HG02870 (cell line): ENCODE data around the gene APBA2.
"Not testable (repeated sequence)": the region's sequence is repeated elsewhere in the genome, so short reads cannot be mapped to it uniquely, and the experiment has no call there.

ENCODE experiments used
- ATAC-seq: cut with Tn5 transposase; IDR thresholded peaks from one replicate; pipeline ENCODE4 v1.9.1; 2021; ENCODE audit warnings: mild to moderate bottlenecking, moderate library complexity; ENCODE audit not compliant: unreplicated experiment

Gene APBA2

DNA sequence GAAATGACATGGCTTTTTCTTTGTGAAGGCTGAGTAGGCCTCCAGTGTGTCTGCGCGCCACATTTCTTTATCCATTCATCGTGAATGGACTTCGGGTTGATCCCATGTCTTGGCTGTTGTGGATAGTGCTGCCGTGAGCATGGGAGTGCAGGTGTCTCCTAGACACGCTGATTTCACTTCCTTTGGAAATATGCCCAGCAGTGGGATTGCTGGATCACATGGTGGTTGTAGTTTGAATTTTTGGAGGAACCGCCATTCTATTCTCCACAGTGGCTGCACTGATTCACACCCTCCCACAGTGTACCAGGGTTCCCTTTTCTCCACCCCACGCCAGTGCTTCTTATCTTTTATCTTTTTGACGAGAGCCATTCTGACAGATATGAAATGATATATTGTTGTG, 212.2 kb downstream of the APBA2 start:
- ATAC-seq, result no peak

DNA sequence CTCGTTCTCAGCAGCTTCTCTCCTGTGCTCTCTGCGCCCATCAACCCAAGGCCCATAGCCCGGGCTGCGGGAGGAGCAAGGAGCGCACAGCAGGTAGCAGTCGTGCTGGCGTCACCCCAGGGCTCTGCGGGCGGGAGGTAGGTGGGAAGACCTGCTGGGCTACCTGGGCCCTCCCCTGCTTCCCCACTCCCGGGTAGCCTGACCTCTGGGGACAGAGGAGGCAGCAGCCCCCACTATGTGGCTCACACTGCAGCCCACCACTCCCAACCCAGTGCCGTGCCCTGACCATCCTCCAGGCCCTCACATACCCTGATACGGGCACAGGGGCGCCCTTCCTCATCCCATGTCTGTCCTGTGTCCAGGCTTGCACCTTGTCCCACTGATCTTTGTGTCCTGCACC, 212.9 kb downstream of the APBA2 start:
- ATAC-seq, result no peak

DNA sequence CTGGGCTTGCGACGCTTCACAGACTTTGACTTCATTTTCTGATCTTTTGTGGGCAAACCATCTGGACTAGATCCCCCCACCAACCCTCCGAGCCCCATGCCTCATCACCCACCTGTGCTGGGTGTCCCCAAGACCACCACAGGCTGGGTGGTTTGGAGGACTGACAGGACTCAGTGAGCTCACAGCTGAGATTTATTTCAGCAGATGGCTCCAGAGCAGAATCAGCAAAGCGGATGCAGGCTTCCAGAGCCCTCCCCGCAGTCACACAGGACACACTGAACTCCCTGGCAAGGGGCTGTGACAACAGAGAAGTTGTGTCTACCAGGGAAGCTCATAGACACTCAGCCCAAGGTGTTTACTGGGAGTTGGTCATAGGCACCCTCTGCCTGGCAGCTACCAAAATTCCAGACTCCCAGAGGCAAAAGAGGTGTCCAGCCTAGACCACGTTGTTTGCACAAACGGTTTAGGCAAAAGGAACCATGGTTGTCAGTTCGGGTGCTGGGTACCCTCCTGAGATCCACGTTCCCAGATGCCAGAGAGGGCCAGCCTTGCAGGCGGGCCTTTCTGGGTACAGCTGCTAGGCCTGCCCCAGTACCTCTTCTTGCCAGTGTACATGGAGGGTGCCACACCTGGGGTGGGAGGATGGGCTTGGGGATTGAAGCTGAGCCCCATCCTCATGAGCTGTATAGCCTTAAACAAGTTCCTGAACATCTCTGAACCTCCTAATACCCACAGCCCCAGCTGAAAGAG, 213.5 kb downstream of the APBA2 start:
- ATAC-seq, result no peak

DNA sequence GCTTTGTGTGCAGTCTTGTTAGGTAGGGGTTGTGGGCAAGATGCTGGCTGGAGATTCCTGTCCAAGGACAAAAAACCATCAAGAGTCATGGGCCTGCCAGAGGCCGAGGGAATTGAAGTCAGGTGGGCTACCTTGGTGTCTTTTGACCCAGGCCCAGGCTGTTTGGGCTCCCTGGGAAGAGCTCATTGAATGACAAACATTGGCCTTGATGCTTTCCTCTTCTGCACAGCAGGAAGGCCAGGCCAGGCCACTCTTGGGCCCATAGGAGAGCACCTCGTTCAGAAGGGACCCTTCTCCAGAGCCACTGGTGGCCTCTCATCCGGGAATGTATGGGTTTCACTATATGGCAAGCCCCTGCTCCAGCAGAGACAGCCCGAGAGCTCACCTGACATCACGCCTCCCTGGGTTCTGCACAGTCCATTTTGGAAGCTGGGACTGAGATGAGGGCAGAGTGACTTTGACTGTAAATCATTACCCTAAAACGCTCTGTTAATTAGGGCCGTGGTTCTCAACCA, 214.8 kb downstream of the APBA2 start:
- ATAC-seq, result no peak

DNA sequence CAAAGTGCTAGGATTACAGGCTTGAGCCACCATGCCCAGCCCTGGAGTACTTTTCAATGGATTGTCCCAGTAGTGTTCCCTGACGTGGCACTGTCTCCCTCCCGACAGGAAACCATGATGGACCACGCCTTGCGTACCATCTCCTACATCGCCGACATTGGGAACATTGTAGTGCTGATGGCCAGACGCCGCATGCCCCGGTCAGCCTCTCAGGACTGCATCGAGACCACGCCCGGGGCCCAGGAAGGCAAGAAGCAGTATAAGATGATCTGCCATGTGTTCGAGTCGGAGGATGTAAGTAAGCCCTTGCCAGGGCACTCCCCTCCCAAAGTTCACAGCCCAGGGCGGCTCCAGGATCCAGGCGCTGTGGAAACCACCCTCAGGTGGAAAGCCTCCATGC, 215.7 kb downstream of the APBA2 start:
- ATAC-seq, result no peak

DNA sequence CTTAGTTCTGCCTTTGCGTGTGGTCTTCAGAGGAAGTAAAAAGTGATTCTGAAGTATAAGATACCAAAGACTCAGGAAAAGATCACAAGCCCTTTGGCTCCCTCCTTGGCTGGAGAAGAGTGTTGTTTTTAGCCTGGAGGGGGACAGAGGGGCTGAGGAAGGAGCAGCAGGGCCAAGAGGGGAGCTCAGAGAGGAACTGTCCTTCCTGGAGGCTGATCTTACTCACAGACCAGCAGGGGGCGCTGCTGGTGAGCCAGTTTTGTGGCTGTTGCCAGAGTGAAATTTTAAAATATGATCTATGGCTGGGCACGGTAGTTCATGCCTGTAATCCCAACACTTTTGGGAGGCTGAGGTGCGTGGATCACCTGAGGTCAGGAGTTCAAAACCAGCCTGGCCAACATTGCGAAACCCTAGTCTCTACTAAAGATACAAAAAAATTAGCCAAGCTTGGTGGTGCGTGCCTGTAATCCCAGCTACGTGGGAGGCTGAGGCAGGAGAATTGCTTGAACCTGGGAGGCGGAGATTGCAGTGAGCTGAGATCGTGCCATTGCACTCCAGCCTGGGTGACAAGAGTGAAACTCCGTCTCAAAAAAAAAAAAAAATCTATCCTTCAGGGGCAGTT, 216.5 kb downstream of the APBA2 start:
- ATAC-seq, result not testable (repeated sequence)

DNA sequence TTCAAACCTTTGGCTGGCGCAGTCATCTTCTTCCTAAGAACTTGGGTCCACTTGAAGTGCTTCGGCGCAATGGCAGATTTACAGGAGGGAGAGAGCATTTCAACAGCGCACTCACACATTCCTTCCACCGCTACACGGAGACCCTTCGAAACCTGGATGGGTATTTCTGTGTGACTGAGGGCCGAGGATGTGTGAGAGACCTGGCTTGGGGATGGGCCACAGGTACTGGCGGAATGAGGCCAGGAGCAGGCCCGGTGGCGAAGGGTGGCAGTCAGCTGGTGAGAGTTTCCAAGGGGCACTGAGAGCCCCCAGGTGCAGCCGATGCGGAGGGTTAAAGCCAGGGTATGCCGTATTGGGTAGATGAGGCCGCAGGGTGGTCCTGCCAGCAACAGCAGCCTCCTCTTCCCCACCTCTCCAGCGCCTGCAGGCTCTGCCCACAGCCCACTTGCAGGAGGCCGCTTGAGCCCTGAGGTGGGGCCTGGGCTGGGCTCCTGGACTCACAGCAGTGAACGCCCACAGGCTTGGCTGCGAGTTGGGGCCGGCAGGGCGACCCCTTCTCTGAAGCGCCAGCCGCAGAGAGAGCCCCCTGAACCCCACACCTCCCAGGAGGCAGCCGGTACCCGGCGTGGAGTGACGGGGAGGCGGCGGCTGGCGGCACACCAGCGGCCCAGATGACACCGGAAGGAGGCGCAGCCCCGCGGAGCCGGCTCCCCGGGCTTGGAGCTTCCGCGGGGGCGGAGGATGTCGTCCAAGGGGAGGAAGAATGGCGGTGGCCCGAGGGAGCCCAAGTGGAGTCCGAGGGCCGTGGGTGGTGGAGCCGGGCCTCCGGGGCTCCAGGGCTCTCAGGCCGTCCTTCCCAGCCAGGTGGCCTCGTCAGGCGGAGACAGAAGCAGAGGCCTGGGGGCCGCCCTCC, 217.4 kb downstream of the APBA2 start:
- no peak for ATAC-seq

DNA sequence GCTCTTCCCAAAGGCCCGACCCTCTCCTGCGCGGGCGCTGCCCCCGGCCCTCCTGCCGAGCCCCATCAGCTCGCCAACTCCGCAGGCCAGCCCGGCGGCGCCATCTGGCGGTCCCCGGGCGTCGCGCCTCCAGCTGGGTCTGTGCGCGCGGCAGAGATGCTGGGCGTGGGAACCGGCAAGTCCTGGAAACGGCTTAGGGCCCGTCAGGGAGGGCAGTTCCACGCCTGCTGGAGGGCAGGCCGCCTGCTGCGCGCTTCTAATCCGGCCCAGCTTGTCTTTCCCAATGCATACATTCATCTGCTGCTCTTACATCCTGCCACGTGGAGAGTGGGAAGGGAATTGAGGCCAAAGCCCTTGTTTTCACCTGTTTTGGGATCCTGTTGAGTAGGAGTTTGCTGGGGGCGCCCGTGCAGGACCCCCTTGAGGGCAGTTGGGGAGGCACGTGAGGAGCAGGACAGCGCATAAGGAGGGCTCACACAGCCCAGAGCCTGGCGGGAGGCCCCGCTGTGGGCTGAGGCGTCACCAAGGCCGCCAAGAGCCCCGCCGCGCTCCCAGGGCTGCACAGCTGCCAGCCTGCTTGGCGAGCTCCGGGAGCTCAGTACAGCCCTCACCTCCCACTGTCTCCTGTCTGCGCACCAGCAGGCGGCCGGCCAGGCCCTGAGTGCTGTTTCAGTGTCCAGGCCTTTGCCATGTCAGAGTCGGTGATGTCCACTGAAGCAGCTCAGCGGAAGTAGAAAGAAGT, 218.2 kb downstream of the APBA2 start:
- ATAC-seq, result no peak

DNA sequence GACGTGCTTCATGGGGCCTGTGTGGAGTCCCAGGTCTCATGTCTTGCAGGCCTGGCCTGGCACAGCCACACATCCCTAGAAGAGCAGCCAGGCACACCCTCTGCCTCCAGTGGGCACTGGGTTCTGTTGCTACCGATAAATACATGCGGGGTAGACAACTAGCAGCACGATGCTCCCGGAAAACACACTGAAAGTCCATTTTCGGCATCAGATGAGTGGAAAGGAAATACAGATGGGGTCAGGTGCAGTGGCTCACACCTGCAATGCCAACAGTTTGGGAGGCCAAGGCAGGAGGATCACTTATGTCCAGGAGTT, 218.7 kb downstream of the APBA2 start:
- no peak for ATAC-seq

DNA sequence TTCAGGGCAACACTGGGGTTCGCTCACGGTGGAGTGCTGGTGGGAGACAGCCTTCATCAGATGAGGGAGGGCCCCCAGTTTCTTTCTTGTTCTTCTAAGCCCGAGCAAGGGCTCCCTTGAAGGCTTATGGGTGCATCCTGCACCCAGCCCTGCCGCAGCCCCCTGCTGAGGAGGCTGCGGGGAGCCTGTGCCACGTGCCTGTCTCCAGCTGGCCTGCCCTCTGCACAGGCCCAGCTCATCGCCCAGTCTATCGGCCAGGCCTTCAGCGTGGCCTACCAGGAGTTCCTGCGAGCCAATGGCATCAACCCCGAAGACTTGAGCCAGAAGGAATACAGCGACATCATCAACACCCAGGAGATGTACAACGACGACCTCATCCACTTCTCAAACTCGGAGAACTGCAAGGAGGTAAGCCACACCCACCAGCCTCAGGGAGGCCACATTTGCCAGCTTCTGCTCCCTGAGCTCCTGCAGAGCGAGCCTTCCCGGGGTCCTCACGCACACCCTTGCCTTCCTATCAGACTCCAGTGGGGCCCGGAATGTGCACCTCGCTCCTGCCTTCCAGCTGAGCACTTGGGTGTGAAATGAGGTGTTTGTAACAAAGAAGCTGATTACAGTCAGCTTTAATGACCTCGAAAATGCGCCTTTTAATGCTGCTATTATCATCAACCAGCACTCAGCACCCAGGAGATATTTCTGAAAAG, 219.5 kb downstream of the APBA2 start:
- no peak for ATAC-seq

DNA sequence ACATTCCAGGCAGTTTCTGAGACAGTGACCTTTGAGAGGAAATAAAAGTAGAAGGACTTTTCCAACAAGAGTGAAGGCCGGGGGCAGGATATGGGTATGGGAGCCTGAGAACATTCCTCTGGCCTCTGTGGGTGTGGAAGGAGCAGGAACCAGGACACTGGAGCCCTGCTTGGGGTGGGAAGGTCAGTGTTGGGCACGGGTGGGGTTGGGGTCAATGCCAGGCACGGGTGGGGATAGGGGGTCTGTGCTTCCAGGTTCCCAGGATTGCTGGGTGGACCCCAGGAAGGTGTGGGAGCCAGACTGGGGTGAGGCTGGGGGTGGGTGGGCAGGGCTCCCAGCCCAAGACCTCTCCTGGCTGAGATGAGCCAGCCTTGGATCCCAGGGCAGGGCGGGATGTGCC, 220.3 kb downstream of the APBA2 start:
- no peak for ATAC-seq

DNA sequence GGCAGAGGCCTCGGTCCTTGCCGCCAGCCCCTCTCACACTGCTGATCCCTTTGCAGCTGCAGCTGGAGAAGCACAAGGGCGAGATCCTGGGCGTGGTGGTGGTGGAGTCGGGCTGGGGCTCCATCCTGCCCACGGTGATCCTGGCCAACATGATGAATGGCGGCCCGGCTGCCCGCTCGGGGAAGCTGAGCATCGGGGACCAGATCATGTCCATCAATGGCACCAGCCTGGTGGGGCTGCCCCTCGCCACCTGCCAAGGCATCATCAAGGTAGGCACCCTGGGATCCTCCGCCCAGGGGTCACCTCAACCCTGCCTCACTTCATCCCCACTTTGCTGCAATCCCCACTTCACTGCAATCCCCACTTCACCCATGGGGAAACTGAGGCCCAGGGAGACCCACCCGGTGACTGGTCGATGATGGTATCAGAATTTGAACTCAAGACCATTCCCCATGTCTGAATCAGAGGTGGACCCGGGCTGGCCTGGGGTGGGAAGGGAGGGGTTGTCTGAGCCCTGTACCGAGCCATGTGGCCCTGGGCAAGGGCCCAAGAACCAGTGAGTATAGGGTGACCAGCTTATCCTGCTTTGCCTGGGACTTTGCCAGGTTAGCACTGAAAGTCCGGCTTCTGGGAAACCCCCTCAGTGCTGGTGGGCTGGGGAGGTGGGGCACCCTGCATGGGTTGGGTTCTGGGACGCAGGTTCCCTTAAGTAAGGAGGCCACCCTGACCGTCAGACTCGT, 220.9 kb downstream of the APBA2 start:
- no peak for ATAC-seq

DNA sequence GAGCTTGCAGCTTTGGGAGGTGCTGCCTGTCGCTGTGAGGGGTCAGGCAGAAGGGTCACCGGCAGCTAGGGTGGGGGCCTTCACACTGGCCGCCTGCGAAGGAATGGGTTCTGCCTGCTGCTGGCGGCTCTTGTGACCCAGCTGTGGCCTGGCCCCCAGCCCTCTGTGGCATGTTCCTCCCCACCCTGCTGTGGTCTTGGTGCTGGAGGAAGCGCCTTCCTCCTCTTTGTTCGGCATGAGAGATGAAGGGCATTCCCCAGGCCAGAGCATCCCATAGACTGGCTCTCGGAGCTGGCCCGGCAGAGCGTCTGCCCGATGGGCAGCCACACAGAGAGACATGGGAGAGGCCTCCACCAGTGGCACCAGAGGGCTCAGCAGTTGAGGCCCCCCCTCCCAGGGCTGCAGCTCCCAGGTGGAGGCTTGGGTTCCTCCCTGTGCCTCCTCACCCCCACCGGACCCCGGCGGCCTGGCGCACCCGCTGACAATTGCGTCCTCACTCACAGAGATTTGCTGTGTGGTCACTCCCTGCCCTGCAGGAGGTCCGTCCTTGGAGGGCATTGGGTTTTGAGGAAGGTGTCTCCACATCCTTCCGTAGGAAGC, 221.6 kb downstream of the APBA2 start:
- ATAC-seq, result no peak

DNA sequence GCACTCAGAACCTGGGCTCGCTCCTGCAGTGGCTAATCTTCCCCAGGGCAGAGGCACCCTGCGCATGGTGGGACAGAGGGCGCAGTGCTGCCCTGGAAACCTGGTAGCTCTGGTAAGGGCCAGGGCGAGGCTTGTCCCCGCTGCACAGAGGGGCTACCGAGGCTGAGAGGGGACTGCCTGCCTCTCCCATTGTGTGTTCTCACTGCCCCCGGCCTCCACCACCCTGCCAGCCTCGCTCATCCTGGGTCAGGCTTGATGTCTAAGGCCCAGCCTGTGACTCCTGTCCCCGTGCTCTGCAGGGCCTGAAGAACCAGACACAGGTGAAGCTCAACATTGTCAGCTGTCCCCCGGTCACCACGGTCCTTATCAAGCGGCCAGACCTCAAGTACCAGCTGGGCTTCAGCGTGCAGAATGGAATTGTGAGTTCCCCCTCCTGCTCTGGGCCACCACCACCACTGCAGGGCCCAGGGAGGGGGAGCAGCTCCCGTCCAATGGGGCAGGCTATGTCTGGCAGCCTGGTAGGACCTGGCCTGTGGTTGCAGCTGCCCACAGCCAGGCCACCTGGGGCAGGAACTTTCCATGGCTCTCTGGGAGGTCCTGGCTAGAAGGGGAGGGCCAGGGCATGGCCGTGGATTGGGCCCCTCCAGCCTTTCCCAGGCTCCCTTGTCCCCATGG, 222.3 kb downstream of the APBA2 start:
- no peak for ATAC-seq

DNA sequence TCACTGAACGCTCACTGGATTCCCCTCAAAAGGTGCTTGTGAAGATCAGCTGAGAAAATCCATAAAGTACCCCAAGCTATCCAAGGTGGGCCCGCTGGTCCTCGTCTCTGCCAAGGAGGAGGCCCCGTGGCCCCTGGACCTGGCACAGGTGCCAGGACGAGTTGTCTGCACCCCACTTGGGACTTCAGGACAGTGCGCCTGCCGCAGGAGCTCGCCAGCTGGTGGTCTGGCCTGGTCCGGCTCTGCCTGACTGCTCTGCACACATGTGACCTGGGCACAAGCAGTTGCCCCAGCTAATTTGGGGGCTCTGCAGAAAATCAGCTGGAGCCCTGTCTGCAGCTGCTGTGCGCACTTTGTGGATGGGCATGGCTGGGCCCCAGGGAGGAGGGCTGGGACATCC, 224.0 kb downstream of the APBA2 start:
- ATAC-seq, result no peak

DNA sequence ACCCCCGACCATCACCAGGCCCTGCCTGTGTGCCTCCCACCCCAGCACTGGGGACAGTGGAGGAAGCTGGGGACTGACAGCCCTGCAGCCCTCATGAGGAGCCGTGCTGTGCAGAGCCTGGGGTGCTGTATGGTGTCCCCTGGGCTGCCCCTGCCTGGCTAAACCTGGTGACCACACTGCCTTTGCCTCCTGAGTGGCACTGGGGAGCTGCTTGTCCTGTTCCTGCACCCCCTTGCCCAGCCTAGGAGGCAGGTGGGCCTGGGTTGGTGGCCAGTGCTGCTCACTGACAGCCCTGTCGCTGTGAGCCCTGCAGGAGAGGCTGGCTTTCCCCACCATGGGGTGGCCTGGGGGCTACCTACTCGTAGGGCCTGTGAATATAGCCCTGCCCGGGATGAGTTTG, 224.4 kb downstream of the APBA2 start:
- ATAC-seq, result no peak

DNA sequence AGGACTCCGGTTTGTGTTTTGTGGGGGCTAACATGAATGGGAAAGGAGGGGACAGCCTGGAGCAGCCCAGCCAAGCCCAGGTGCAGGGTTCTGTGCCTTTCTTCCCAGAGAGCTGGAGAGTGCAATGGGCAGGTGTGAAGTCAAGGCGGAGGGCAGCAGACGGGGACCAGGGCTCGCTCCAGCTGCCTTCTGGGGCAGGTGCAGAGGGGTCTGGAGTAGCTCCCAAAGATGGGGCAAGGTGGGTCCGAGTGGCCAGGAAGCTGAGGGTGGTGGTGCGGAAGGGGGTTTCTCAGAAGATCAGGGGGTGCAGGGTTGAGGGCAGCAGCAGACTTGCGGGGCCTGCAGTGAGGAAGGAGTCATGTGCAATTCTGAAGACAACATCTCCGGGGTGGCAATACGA, 225.0 kb downstream of the APBA2 start:
- no peak for ATAC-seq

DNA sequence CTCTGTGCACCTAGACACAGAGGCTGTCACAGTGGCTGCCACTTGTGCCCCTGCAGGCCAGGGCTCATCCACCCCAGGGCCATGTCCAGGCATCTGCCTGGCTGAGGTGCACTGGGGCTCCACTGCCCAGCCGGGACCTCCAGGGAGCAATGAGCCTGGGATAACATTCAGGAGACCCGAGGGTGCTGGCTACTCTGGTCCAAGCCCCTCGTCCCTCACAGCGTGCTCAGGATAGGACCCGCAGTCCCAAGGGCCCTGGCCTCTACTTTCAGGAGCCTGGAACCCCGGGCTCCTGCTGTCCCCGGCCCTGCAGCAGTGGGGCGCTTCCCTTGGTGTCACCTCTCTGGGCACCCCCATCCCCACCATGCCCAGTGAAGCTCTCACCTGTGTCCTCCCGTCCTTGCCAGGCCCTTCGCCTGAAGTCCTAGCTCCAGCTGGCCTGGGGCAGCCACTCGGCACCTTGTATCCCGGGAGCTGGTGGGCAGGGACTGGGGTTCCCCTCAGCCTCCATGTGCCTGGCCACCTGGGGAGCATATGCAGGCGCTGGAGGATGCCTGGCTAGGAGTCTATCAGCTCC, 226.0 kb downstream of the APBA2 start:
- ATAC-seq, result no peak
